Testis (tissue), 3 donors: ENCODE measurements around the gene SPOCD1. TPM values are rescaled to one million over a fixed set of nuclear protein-coding genes. Genes with fewer than 3 reads are reported as not detected.

Source experiments
- DNase-seq: peaks from one replicate; pipeline ENCODE4 v3.0.0-alpha.2; 2019
- H3K27ac ChIP-seq, 2 donors: fragments of 200-600 bp; sonication (generic); one replicate each; pipeline ENCODE4 v1.5.1; 2019
- H3K27me3 ChIP-seq: fragments of 200-600 bp; sonication (generic); one replicate; pipeline ENCODE4 v1.5.1; 2019
- H3K36me3 ChIP-seq: fragments of 200-600 bp; sonication (generic); one replicate; pipeline ENCODE4 v1.5.1; 2017; ENCODE audit warnings: low read depth; ENCODE audit errors: missing control alignments
- H3K4me1 ChIP-seq: fragments of 200-600 bp; sonication (generic); one replicate; pipeline ENCODE4 v1.5.1; 2019
- H3K4me3 ChIP-seq, 2 donors: fragments of 200-600 bp; sonication (generic); one replicate each; pipeline ENCODE4 v1.5.1; 2017 to 2019
- H3K9me3 ChIP-seq: fragments of 200-600 bp; sonication (generic); one replicate; pipeline ENCODE4 v1.5.1; 2017
- CTCF ChIP-seq, 3 experiments: fragments of 450-650 bp in 2 of 3; fragments of 200-600 bp in 1 of 3; sonication (generic) in 1 of 3; IDR thresholded peaks; one replicate each; pipeline ENCODE4 v1.5.1; 2016 to 2019; ENCODE audit warnings: antibody characterized with exemption in 3 of 3, mild to moderate bottlenecking in 2 of 3, moderate library complexity in 1 of 3
- POLR2A ChIP-seq: fragments of 450-650 bp; IDR thresholded peaks from one replicate; pipeline ENCODE4 v1.6.1; 2017; ENCODE audit warnings: antibody characterized with exemption, mild to moderate bottlenecking, moderate library complexity
- WGBS, 2 donors: methylation state at CpG; one replicate each; pipeline ENCODE4 v1.1.5; 2018; 5-methylcytosine and 5-hydroxymethylcytosine counted together
- intact Hi-C: fragments of 100-400 bp; cut with DNase I; formaldehyde crosslinking; loops from one replicate; pipeline ENCODE4 v1.15.1; 2023; ENCODE audit warnings: low total_unique reads
- polyA plus RNA-seq: library from polyadenylated mRNA; stranded (reverse); fragments of 350-450 nt; fragmentation: Illumina TruSeq; extraction: RNeasy Lipid Tissue Mini Kit (QIAGEN cat#74804); gene quantifications from one replicate; pipeline ENCODE4 v1.2.3, GENCODE V29; 2014; ENCODE audit warnings: low read depth, low replicate concordance; ENCODE audit not compliant: insufficient read depth
- total RNA-seq, 2 donors: library from RNA; depleted of rRNA; stranded (reverse); fragments of >200 nt; gene quantifications; one replicate each; pipeline ENCODE4 v1.2.3, GENCODE V29; 2016

SPOCD1 gene
- total and polyA plus RNA-seq, 3 donors from 2014 or later, result 22.0 to 36.0 (median 32.0) TPM

- no peak for DNase-seq
- Histone ChIP-seq H3K36me3 (no peaks in the 10 kb centered on the region), H3K9me3 (no peaks in the 10 kb centered on the region), H3K4me1 (peaks cover 21% of the 10 kb centered on the region), H3K4me3 (no peak overlapping the region), H3K27me3 (no peaks in the 10 kb centered on the region), H3K27ac (no peak overlapping the region)
- intact Hi-C loops, result no loop called here
- TF ChIP-seq POLR2A (no peak), CTCF (IDR thresholded peaks at IDR 0.05) (no peak)
- WGBS, 2 donors, result 88 to 90% methylated on average over 6 to 7 of the region's 7 CpGs
These were observed 48.6 kb downstream of the SPOCD1 start for GRCh38 chr1:31767225-31767624.

- intact Hi-C loops, result no loop called here
- WGBS, 2 donors, result 81 to 89% methylated on average over 6 of the region's 6 CpGs
- no peak overlapping the region for H3K27ac ChIP-seq
- no peaks in the 10 kb centered on the region for H3K27me3 ChIP-seq
- H3K4me1 ChIP-seq, result peaks cover 24% of the 10 kb centered on the region
- DNase-seq, result no peak
- no peak overlapping the region for H3K4me3 ChIP-seq
- no peak for TF ChIP-seq CTCF (IDR thresholded peaks at IDR 0.05)
- TF ChIP-seq POLR2A, result no peak
- no peaks in the 10 kb centered on the region for H3K9me3 ChIP-seq
- no peaks in the 10 kb centered on the region for H3K36me3 ChIP-seq
These were observed 50.3 kb downstream of the SPOCD1 start for GRCh38 chr1:31765516-31765915.

- H3K4me3 ChIP-seq, result no peak overlapping the region
- no peaks in the 10 kb centered on the region for H3K9me3 ChIP-seq
- H3K27me3 ChIP-seq, result no peaks in the 10 kb centered on the region
- TF ChIP-seq CTCF (IDR thresholded peaks at IDR 0.05), result peak in 1 of 3 experiments; percentile 23
- TF ChIP-seq POLR2A, result no peak
- H3K36me3 ChIP-seq, result no peaks in the 10 kb centered on the region
- intact Hi-C loops, result no loop called here
- 43 to 60% methylated on average over 5 of the region's 5 CpGs for WGBS, 2 donors
- peak; percentile 44 for DNase-seq
- no peak overlapping the region for H3K27ac ChIP-seq
- H3K4me1 ChIP-seq, result peaks cover 28% of the 10 kb centered on the region
These were observed 50.8 kb downstream of the SPOCD1 start for GRCh38 chr1:31765041-31765467.

GRCh38 chr1:31764312-31765040 is 51.3 kb downstream of the SPOCD1 start, which contains the start of gene ADGRB2:
Gene ADGRB2, minus strand, starts transcription at chr1:31764340. Its CDS starts 7,119 bp downstream, at chr1:31757221.
- no peaks in the 10 kb centered on the region for H3K36me3 ChIP-seq
- peak within 1 kb of the TSS; percentile 29 to 56 for H3K4me3 ChIP-seq
- no peaks in the 10 kb centered on the region for H3K9me3 ChIP-seq
- TF ChIP-seq CTCF (IDR thresholded peaks at IDR 0.05) (peak in 1 of 3 experiments; percentile 14), POLR2A (no peak)
- DNase-seq, result no peak
- H3K27ac ChIP-seq, result no peak within 1 kb of the TSS
- intact Hi-C loops, result no loop called here
- WGBS, 2 donors, result 9 to 17% methylated on average over 4 to 24 of the region's 59 CpGs
- peaks cover 28% of the 10 kb centered on the region for H3K4me1 ChIP-seq
- no peaks in the 10 kb centered on the region for H3K27me3 ChIP-seq
